IMR-90 (cell line): ENCODE results near the gene HOXD9. TPM values are rescaled to one million over a fixed set of nuclear protein-coding genes. Genes with fewer than 3 reads are reported as not detected.

ENCODE experiments used
- ATAC-seq: fragments of 200-7000 bp; cut with Tn5 transposase; 2 replicates; pipeline ENCODE4 v1.9.1; 2020; ENCODE audit warnings: low read depth, mild to moderate bottlenecking, moderate library complexity
- BruUV-seq: library from RNA; stranded (reverse); fragments of 400-500 nt; replicated peaks from 2 replicates; lab custom pipeline; 2021; lab: Mats Ljungman, UMichigan
- CTCF ChIA-PET: fragments of 300-600 bp; formaldehyde crosslinking; extraction: SDS; loops from one replicate; lab custom pipeline; 2021; ENCODE audit warnings: antibody characterized with exemption; lab: Yijun Ruan, JAX
- POLR2A ChIA-PET: fragments of 300-600 bp; sonication (Branson Sonifier 250); formaldehyde crosslinking; loops from one replicate; lab custom pipeline; 2022; ENCODE audit warnings: antibody characterized with exemption; ENCODE audit not compliant: unreplicated experiment; lab: Charles Lee
- DNase-seq: peaks from one replicate; pipeline ENCODE4 v3.0.0; 2013
- H2AFZ ChIP-seq: replicated peaks from 2 replicates; pipeline ENCODE3; 2013; ENCODE audit warnings: low read length, mild to moderate bottlenecking; ENCODE audit not compliant: poor library complexity
- H2AK5ac ChIP-seq: 2 replicates; pipeline ENCODE4 v1.6.1; 2013; ENCODE audit warnings: low read depth, low read length, inconsistent platforms
- H2AK9ac ChIP-seq: replicated peaks from 2 replicates; pipeline ENCODE3; 2013; ENCODE audit warnings: mild to moderate bottlenecking, low read depth, low read length, moderate library complexity; ENCODE audit not compliant: poor library complexity
- H2BK120ac ChIP-seq: 2 replicates; pipeline ENCODE4 v1.6.1; 2013; ENCODE audit warnings: low read depth, low read length, inconsistent platforms
- H2BK15ac ChIP-seq: 3 replicates; pipeline ENCODE4 v1.6.1; 2013; ENCODE audit warnings: low read depth, low read length, inconsistent platforms
- H2BK20ac ChIP-seq: 2 replicates; pipeline ENCODE4 v1.6.1; 2013; ENCODE audit warnings: low read depth, mild to moderate bottlenecking, inconsistent platforms, low read length, moderate library complexity
- H2BK5ac ChIP-seq: 2 replicates; pipeline ENCODE4 v1.6.1; 2013; ENCODE audit warnings: mild to moderate bottlenecking, low read depth, low read length, inconsistent platforms; ENCODE audit not compliant: poor library complexity, severe bottlenecking
- H3K14ac ChIP-seq: replicated peaks from 2 replicates; pipeline ENCODE4 v1.6.1; 2013; ENCODE audit warnings: low read depth, low read length, inconsistent platforms
- H3K18ac ChIP-seq: 2 replicates; pipeline ENCODE4 v1.6.1; 2013; ENCODE audit warnings: low read depth, low read length, control low read depth
- H3K23ac ChIP-seq: 2 replicates; pipeline ENCODE4 v1.6.1; 2013; ENCODE audit warnings: low read depth, low read length, inconsistent platforms
- H3K27ac ChIP-seq: 2 replicates; pipeline ENCODE4 v1.5.1; 2013; ENCODE audit warnings: mild to moderate bottlenecking, control low read depth, low read length; ENCODE audit not compliant: insufficient read depth
- H3K27me3 ChIP-seq: 2 replicates; pipeline ENCODE4 v1.6.1; 2013; ENCODE audit warnings: low read length; ENCODE audit not compliant: control insufficient read depth, insufficient read depth
- H3K36me3 ChIP-seq: 2 replicates; pipeline ENCODE4 v1.6.1; 2013; ENCODE audit warnings: low read length, mixed read lengths; ENCODE audit not compliant: control insufficient read depth, insufficient read depth
- H3K4ac ChIP-seq: 2 replicates; pipeline ENCODE4 v1.6.1; 2013; ENCODE audit warnings: low read depth, low read length, inconsistent platforms
- H3K4me1 ChIP-seq: 2 replicates; pipeline ENCODE4 v1.6.1; 2013; ENCODE audit warnings: low read length, mixed read lengths; ENCODE audit not compliant: control insufficient read depth, insufficient read depth
- H3K4me2 ChIP-seq: 2 replicates; pipeline ENCODE4 v1.6.1; 2013; ENCODE audit warnings: low read depth, mild to moderate bottlenecking, control low read depth, low read length, moderate library complexity
- H3K4me3 ChIP-seq: 2 replicates; pipeline ENCODE4 v1.5.1; 2013; ENCODE audit warnings: low read depth, mild to moderate bottlenecking, control low read depth, low read length, moderate library complexity; ENCODE audit not compliant: insufficient read depth
- H3K56ac ChIP-seq: 2 replicates; pipeline ENCODE4 v1.6.1; 2013; ENCODE audit warnings: low read length, inconsistent platforms; ENCODE audit not compliant: insufficient read depth; ENCODE audit errors: extremely low read depth
- H3K79me1 ChIP-seq, 2 experiments: 2 replicates each; pipeline ENCODE4 v1.6.1; 2013; ENCODE audit warnings: low read length in 2 of 2, inconsistent platforms in 1 of 2, low read depth in 1 of 2
- H3K9ac ChIP-seq: 2 replicates; pipeline ENCODE4 v1.6.1; 2013; ENCODE audit warnings: low read depth, low read length, control low read depth
- H3K9me1 ChIP-seq: 2 replicates; pipeline ENCODE4 v1.6.1; 2013; ENCODE audit warnings: low read length, inconsistent platforms; ENCODE audit not compliant: insufficient read depth
- H3K9me3 ChIP-seq: 2 replicates; pipeline ENCODE4 v1.6.1; 2013; ENCODE audit warnings: low read length; ENCODE audit not compliant: control insufficient read depth, insufficient read depth
- H4K20me1 ChIP-seq: 2 replicates; pipeline ENCODE4 v1.6.1; 2013; ENCODE audit warnings: low read length, inconsistent platforms; ENCODE audit not compliant: insufficient read depth
- H4K5ac ChIP-seq: 2 replicates; pipeline ENCODE4 v1.6.1; 2013; ENCODE audit warnings: mild to moderate bottlenecking, low read depth, low read length, control low read depth
- H4K8ac ChIP-seq, 2 experiments: 2 replicates each; pipeline ENCODE4 v1.6.1; 2013; ENCODE audit warnings: low read depth in 2 of 2, low read length in 2 of 2, control low read depth in 1 of 2, inconsistent platforms in 1 of 2
- H4K91ac ChIP-seq: 2 replicates; pipeline ENCODE4 v1.6.1; 2013; ENCODE audit warnings: low read depth, low read length, inconsistent platforms; ENCODE audit not compliant: insufficient read depth
- MAFK ChIP-seq: IDR thresholded peaks from 2 replicates; pipeline ENCODE4 v1.6.1; 2012; ENCODE audit warnings: low read depth, low read length, improper control_type of control experiment
- NFE2L2 ChIP-seq: fragments of 150-350 bp; IDR thresholded peaks from 2 replicates; pipeline ENCODE4 v1.6.1; 2016; ENCODE audit warnings: low read depth, mild to moderate bottlenecking, low read length
- WGBS, 2 experiments: methylation state at CpG; one replicate each; pipeline versions ENCODE4 v1.1.5 to v1.1.7; 2013; ENCODE audit warnings: missing lambda C conversion rate in 2 of 2; ENCODE audit not compliant: insufficient read length in 1 of 2; ENCODE audit errors: extremely low coverage in 2 of 2; 5-methylcytosine and 5-hydroxymethylcytosine counted together
- dilution Hi-C: fragments of 300-500 bp; cut with HindIII; formaldehyde crosslinking; loops from one replicate; pipeline ENCODE4 v1.14.3; 2018; ENCODE audit warnings: low sequenced_read_pairs; ENCODE audit not compliant: unreplicated experiment
- in situ Hi-C: fragments of 300-500 bp; cut with MboI; formaldehyde crosslinking; loops from 3 replicates; pipeline ENCODE4 v1.14.3; 2019; ENCODE audit warnings: low sequenced_read_pairs, inconsistent platforms, mixed read lengths
- intact Hi-C: fragments of 100-400 bp; cut with micrococcal nuclease; formaldehyde crosslinking; loops from 2 replicates; pipeline ENCODE4 v1.10.0; 2022
- polyA plus RNA-seq, 3 experiments: library from polyadenylated mRNA; depleted of rRNA; stranded (reverse); fragments of >200 nt; gene quantifications; 2 replicates each; pipeline ENCODE4 v1.2.3, GENCODE V29; 2012; ENCODE audit warnings: low replicate concordance in 1 of 3
- total RNA-seq: library from RNA; depleted of rRNA; stranded (reverse); fragments of >200 nt; gene quantifications from 2 replicates; pipeline ENCODE4 v1.2.3, GENCODE V29; 2012

The HOXD9 gene
- total and polyA plus RNA-seq, 2 of the 4 experiments (the other 2 are of a cell fraction): not detected

DNA sequence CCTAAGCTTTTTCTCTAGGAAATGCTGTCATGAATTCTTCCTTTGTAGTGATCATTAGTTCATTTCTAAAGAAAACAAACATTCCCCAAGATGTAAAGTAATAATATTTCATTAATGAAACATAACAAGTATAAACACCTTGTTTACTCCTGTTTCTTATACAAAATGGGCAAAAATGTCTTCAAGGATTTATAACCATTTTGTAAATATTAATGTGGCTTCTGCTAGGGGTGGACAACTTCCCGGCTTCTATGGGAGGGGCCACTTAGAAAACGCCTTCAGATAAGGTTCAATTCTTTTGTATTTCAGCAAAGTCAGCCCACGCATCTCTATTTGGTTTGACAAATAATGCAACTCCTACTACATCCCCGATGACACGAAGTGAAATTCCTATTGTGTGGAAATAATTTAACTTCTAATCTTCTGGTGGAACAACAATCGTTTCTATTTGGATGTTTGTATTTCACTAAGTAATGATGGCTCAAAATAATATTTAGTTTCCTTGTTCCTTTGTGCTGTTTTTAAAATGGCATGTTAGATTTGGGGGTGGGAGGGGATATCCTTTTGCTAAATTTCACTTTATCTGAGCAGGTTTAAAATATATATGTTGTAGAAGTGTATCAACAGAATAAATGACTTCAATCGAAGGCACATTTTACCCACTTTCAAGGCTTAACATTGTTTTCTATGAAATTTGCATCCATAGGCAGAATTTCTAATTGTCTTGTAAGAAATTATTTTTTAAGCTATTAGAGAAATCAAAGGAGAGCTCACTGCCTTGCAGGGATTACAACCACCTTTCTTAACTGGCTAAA, 51.3 kb downstream of the HOXD9 start:
- no TSS peak for BruUV-seq
- Histone ChIP-seq H3K27ac (no peak overlapping the region), H3K9me3 (peaks cover 10% of the 10 kb centered on the region), H3K56ac (no peak overlapping the region), H4K5ac (no peak overlapping the region), H2BK5ac (no peak overlapping the region), H3K4me3 (no peak overlapping the region), H3K4ac (no peak overlapping the region), H3K18ac (no peak overlapping the region), H4K91ac (no peak overlapping the region), H2BK20ac (no peak overlapping the region), H3K14ac (no peak overlapping the region), H3K79me1 (no peaks in the 10 kb centered on the region), H3K9me1 (no peaks in the 10 kb centered on the region), H2AK9ac (no peak overlapping the region), H2AK5ac (no peak overlapping the region), H3K23ac (no peak overlapping the region), H4K20me1 (no peaks in the 10 kb centered on the region), H3K4me2 (no peak overlapping the region), H2AFZ (no peak overlapping the region), H3K27me3 (peaks cover 82% of the 10 kb centered on the region), H4K8ac (no peak overlapping the region), H2BK120ac (no peak overlapping the region), H3K36me3 (no peaks in the 10 kb centered on the region), H3K9ac (no peak overlapping the region), H3K4me1 (no peaks in the 10 kb centered on the region), H2BK15ac (no peak overlapping the region)
- no peak for ATAC-seq
- no peak for TF ChIP-seq NFE2L2
- peak; percentile 17; the same call in 1 of the 2 replicates for TF ChIP-seq MAFK
- ChIA-PET CTCF (no interaction called here), POLR2A (no interaction called here)
- intact Hi-C loops: no loop called here
- in situ Hi-C loops: no loop called here
- DNase-seq: no peak
- WGBS, 2 experiments: no CpG with 5 or more reads among the region's 7 CpGs
- dilution Hi-C loops: no loop called here
